Thyroid gland (tissue), 4 donors: ENCODE data around the gene UBE2E2. TPM values are rescaled to one million over a fixed set of nuclear protein-coding genes. Genes with fewer than 3 reads are reported as not detected.

Source experiments
- DNase-seq, 2 donors: peaks; one replicate each; pipeline ENCODE4 v3.0.0-alpha.2; 2019
- H3K27ac ChIP-seq, 3 donors: fragments of 200-600 bp; sonication (generic); 1 replicate in 2 of 3; 2 replicates in 1 of 3; pipeline ENCODE4 v1.5.1; 2016 to 2019; ENCODE audit warnings: mild to moderate bottlenecking in 1 of 3, moderate library complexity in 1 of 3
- H3K27me3 ChIP-seq: fragments of 200-600 bp; sonication (generic); one replicate; pipeline ENCODE4 v1.5.1; 2019
- H3K36me3 ChIP-seq, 2 donors: fragments of 200-600 bp; sonication (generic); one replicate each; pipeline ENCODE4 v1.5.1; 2016 to 2019
- H3K4me1 ChIP-seq, 2 donors: fragments of 200-600 bp; sonication (generic); one replicate each; pipeline ENCODE4 v1.5.1; 2017 to 2019
- H3K4me3 ChIP-seq, 3 donors: fragments of 200-600 bp; sonication (generic); replicated peaks in 1 of 3; 1 replicate in 2 of 3; 2 replicates in 1 of 3; pipeline ENCODE4 v1.5.1; 2016; ENCODE audit warnings: mild to moderate bottlenecking in 1 of 3
- H3K9me3 ChIP-seq: fragments of 200-600 bp; sonication (generic); one replicate; pipeline ENCODE4 v1.5.1; 2017
- POLR2A ChIP-seq, 2 donors: fragments of 450-650 bp; IDR thresholded peaks; one replicate each; pipeline ENCODE4 v1.6.1; 2017; ENCODE audit warnings: antibody characterized with exemption in 2 of 2, mild to moderate bottlenecking in 2 of 2, moderate library complexity in 1 of 2
- WGBS, 2 donors: methylation state at CpG; one replicate each; pipeline ENCODE4 v1.1.5; 2017; 5-methylcytosine and 5-hydroxymethylcytosine counted together
- intact Hi-C: fragments of 100-400 bp; cut with DNase I; formaldehyde crosslinking; loops from one replicate; pipeline ENCODE4 v1.15.1; 2023
- total RNA-seq, 4 donors: library from RNA; depleted of rRNA; stranded (reverse); fragments of >200 nt; gene quantifications; one replicate each; pipeline ENCODE4 v1.2.3, GENCODE V29; 2016
- TF ChIP-seq, protein P1 (sequence below), 6 experiments: fragments of 200-600 bp in 3 of 6; fragments of 450-650 bp in 3 of 6; sonication (generic) in 3 of 6; IDR thresholded peaks; one replicate each; pipeline ENCODE4 v1.5.1; 2016 to 2019; ENCODE audit warnings: antibody characterized with exemption in 6 of 6, mild to moderate bottlenecking in 2 of 6, inconsistent platforms in 1 of 6, moderate library complexity in 1 of 6

Gene UBE2E2
- total RNA-seq, 4 donors from 2014 or later: 28.5 to 46.0 (median 38.4) TPM

DNA sequence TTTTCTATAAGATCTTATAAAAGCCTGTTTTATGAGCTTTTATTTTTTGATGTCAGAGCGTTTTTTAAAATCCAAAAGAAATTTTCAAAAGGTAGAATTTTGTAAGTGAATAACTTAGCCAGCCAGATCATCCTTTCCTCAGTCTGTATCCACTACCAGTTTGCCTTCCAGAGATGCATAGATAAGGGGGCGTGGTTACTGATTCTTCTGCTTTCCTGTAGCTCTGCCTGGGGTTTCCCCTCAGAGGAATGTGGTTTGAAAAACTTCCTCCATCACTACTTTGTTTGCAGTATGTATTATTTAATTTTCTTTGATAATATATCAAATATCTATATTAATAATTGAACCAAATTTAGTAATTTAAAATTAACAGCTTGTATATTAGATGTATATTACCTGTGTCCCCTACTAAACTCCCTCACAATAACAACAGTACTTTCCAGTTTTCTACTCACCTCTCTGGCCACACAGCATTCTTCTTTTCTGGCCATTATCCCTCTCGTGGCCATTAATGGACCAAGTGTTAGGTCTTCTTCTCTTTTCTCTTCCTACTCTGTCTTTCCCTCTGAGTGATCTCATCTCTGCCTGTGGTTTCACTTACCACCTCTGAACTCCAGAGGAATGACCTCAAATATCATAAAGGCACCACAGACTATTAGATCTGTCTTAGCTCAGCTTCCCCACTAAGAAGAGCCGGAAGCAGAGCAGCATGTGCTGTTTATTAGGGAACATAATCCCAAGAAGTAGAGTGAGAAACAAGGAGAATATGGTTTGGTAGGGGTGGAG lies 239.7 kb downstream of the UBE2E2 start:
- no peak for DNase-seq
- Histone ChIP-seq H3K36me3 (no peaks in the 10 kb centered on the region), H3K4me3 (no peak overlapping the region), H3K27ac (no peak overlapping the region), H3K4me1 (peaks cover 0 to 3% of the 10 kb centered on the region in 2 donors), H3K27me3 (no peaks in the 10 kb centered on the region), H3K9me3 (no peaks in the 10 kb centered on the region)
- TF ChIP-seq POLR2A (IDR thresholded peaks at IDR 0.05): no peak
- TF ChIP-seq, protein P1, sequence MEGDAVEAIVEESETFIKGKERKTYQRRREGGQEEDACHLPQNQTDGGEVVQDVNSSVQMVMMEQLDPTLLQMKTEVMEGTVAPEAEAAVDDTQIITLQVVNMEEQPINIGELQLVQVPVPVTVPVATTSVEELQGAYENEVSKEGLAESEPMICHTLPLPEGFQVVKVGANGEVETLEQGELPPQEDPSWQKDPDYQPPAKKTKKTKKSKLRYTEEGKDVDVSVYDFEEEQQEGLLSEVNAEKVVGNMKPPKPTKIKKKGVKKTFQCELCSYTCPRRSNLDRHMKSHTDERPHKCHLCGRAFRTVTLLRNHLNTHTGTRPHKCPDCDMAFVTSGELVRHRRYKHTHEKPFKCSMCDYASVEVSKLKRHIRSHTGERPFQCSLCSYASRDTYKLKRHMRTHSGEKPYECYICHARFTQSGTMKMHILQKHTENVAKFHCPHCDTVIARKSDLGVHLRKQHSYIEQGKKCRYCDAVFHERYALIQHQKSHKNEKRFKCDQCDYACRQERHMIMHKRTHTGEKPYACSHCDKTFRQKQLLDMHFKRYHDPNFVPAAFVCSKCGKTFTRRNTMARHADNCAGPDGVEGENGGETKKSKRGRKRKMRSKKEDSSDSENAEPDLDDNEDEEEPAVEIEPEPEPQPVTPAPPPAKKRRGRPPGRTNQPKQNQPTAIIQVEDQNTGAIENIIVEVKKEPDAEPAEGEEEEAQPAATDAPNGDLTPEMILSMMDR (IDR thresholded peaks at IDR 0.05): no peak
- intact Hi-C loops: no loop called here
- 77 to 81% methylated on average over 4 of the region's 4 CpGs for WGBS, 2 donors

DNA sequence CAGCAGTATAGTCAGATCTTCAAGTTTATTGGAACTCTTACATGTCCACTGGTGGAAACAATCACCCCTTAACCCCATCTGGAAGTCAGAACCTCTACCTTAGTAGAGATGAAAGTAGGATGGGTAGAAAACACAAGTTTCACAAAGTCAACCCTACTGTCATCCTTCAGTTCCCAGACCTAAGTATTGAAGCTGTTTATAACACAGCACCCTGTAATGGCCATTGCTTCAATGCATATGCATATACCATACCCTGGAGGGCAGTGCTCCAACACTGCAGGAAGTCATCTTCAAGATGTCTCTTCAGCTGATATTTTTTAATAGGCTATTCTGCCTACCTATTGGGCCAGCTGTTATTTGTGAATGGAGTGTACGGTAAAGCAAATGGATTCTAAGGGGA lies 241.3 kb downstream of the UBE2E2 start:
- H3K27ac ChIP-seq: no peak overlapping the region
- H3K36me3 ChIP-seq: no peaks in the 10 kb centered on the region
- intact Hi-C loops: no loop called here
- no peak for DNase-seq
- WGBS, 2 donors: 100% methylated on average over 1 of the region's 1 CpG
- H3K9me3 ChIP-seq: no peaks in the 10 kb centered on the region
- no peak overlapping the region for H3K4me3 ChIP-seq
- H3K4me1 ChIP-seq: peaks cover 0 to 3% of the 10 kb centered on the region in 2 donors
- TF ChIP-seq, protein P1 (IDR thresholded peaks at IDR 0.05): no peak
- no peak for TF ChIP-seq POLR2A (IDR thresholded peaks at IDR 0.05)
- no peaks in the 10 kb centered on the region for H3K27me3 ChIP-seq

DNA sequence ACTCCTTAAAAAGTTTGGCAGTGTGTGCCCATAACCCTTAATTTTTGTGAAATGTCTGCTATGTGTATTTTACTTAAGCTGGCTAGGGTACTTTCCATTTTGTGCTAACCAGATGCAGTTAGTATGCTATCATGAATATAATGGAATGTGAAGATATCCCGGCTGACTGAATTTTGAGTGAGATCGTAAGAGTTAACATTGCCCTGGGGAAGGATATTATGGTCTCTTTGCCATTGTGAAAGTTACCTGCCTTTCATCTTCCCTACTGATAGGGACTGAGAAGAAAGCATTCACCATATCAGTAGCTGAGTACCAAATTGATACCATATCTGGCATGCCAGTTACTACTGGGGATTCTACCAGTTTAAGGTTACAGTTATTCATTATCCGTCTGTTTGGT lies 243.2 kb downstream of the UBE2E2 start:
- no peaks in the 10 kb centered on the region for H3K27me3 ChIP-seq
- intact Hi-C loops: no loop called here
- H3K27ac ChIP-seq: no peak overlapping the region
- TF ChIP-seq, protein P1 (IDR thresholded peaks at IDR 0.05): no peak
- no peak for TF ChIP-seq POLR2A (IDR thresholded peaks at IDR 0.05)
- 96% methylated on average over 3 of the region's 3 CpGs for WGBS, 2 donors
- H3K4me3 ChIP-seq: no peak overlapping the region
- H3K36me3 ChIP-seq: no peaks in the 10 kb centered on the region
- peaks cover 0 to 3% of the 10 kb centered on the region in 2 donors for H3K4me1 ChIP-seq
- no peak for DNase-seq
- no peaks in the 10 kb centered on the region for H3K9me3 ChIP-seq

DNA sequence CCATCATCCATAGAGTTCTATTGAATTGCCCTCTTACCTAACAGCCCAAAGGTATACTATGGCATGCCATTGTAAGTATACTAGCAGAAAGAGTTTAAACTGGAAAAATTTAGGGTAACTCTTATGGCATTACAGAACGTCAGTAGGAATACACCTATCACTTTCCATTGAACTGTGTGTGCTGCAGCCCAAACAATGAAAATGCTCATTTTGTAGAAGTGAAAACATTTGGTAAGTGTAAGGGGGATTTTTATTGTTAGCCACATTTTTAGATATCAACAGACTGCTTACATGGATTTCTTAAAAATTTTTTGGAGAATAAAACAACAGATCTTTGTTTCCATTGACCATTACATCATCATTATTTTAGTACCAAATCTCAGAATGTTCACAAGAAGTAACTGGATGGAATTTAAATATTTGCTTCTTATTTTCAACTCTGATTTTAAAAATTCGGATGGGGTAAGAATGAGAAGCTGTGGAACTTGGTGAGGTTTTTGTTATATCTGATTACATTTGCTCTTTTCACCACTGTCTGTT lies 245.9 kb downstream of the UBE2E2 start:
- Histone ChIP-seq H3K27me3 (no peaks in the 10 kb centered on the region), H3K4me1 (peaks cover 0 to 3% of the 10 kb centered on the region in 2 donors), H3K27ac (no peak overlapping the region), H3K9me3 (no peaks in the 10 kb centered on the region), H3K36me3 (no peaks in the 10 kb centered on the region), H3K4me3 (no peak overlapping the region)
- no peak for DNase-seq
- TF ChIP-seq, protein P1 (IDR thresholded peaks at IDR 0.05): no peak
- TF ChIP-seq POLR2A (IDR thresholded peaks at IDR 0.05): no peak
- intact Hi-C loops: no loop called here
- WGBS, 2 donors: 90 to 91% methylated on average over 2 of the region's 2 CpGs

DNA sequence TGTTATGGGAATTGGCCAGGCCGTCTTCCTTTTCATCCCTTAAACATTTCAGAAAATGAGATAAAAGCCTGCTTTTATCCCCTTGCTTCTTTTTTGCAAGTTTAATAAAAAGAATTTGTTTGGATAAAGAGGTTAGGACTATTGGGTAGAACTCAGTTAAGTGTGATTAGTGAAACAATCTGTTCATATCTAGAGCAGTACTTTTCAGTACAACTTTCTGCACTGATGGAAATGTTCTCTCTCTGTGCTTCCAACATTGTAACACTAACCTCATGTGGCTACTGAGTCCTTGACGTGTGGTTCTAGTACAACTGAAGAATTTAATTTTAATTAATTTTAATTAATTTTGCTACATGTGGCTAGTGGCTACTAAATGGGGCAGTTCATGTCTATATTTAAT lies 246.9 kb downstream of the UBE2E2 start:
- Histone ChIP-seq H3K36me3 (no peaks in the 10 kb centered on the region), H3K27me3 (no peaks in the 10 kb centered on the region), H3K4me1 (peaks cover 0 to 3% of the 10 kb centered on the region in 2 donors), H3K27ac (no peak overlapping the region), H3K9me3 (no peaks in the 10 kb centered on the region), H3K4me3 (no peak overlapping the region)
- DNase-seq: no peak
- intact Hi-C loops: no loop called here
- WGBS, 2 donors: 76 to 84% methylated on average over 2 of the region's 2 CpGs
- TF ChIP-seq, protein P1 (IDR thresholded peaks at IDR 0.05): no peak
- TF ChIP-seq POLR2A (IDR thresholded peaks at IDR 0.05): no peak
